HEK293T (cell line): Measurements from ENCODE around the gene MAP3K20.

ENCODE experiments used
- BHLHE40 ChIP-seq: fragments of 450-650 bp; IDR thresholded peaks from 2 replicates; pipeline ENCODE4 v1.6.1; 2016; ENCODE audit warnings: mild to moderate bottlenecking, moderate library complexity, borderline replicate concordance
- FOXK2 ChIP-seq: fragments of 450-650 bp; IDR thresholded peaks from 2 replicates; pipeline ENCODE4 v1.6.1; 2016; ENCODE audit warnings: mild to moderate bottlenecking
- SP1 ChIP-seq: fragments of 450-650 bp; IDR thresholded peaks from 2 replicates; pipeline ENCODE4 v1.6.1; 2017
- SUZ12 ChIP-seq: fragments of 450-650 bp; IDR thresholded peaks from 2 replicates; pipeline ENCODE4 v1.6.1; 2016; ENCODE audit warnings: mild to moderate bottlenecking

DNA sequence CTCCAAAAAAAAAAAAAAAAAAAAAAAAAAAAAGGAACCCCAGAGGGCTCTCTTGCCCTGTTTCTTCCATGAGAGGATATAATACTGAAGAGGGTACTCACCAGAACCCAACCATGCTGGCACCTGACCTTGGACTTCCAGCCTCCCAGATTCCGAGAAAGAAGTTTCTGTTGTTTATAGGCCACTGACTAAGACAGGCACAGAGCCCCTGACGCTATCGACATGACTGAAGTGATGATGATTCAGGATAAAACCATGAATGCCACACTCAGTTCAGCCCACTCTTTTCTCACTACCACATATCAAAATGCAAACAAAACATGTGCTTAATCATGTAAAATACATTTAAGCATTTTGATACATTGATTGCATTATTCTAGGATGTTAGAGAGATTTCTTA lies 212.9 kb downstream of the MAP3K20 start:
- no peak for TF ChIP-seq BHLHE40
- TF ChIP-seq FOXK2, result no peak
- no peak for TF ChIP-seq SP1
- no peak for TF ChIP-seq SUZ12
